COLO668 (cell line): ENCODE data around the gene ODAPH.
"Not testable (repeated sequence)": the region's sequence is repeated elsewhere in the genome, so short reads cannot be mapped to it uniquely, and the experiment has no call there.

Experiments
- DNase-seq: peaks from one replicate; lab custom pipeline; 2025; ENCODE audit not compliant: unreplicated experiment; lab: John Stamatoyannopoulos, UW

The ODAPH gene

GRCh38 chr4:75555294-75556164 lies at the start of gene ODAPH:
TSS of gene ODAPH (plus strand) at chr4:75556066. CDS start at chr4:75556083, 17 bp downstream.
- DNase-seq, result no peak

- DNase-seq, result not testable (repeated sequence)
Measured at GRCh38 chr4:75509592-75509991, 46.3 kb upstream of the ODAPH start.

GRCh38 chr4:75511841-75512240 lies 44.0 kb upstream of the ODAPH start:
- no peak for DNase-seq

GRCh38 chr4:75512386-75513211 lies 43.3 kb upstream of the ODAPH start:
- DNase-seq, result no peak

- no peak for DNase-seq
Measured at GRCh38 chr4:75513526-75514130, 42.2 kb upstream of the ODAPH start.

GRCh38 chr4:75514131-75514948 lies 41.5 kb upstream of the ODAPH start, which contains the start of the genes RCHY1 and THAP6:
TSS of gene RCHY1 (minus strand) at chr4:75514403. CDS start at chr4:75514286, 117 bp downstream.
TSS of gene THAP6 (plus strand) at chr4:75514473. CDS start at chr4:75515453, 980 bp downstream.
- peak; percentile 97 for DNase-seq

GRCh38 chr4:75514949-75515612 lies 40.8 kb upstream of the ODAPH start:
- peak; percentile 14 for DNase-seq

- no peak for DNase-seq
Measured at GRCh38 chr4:75516144-75516543, 39.7 kb upstream of the ODAPH start.

GRCh38 chr4:75519452-75519851 lies 36.4 kb upstream of the ODAPH start:
- DNase-seq, result not testable (repeated sequence)

- DNase-seq, result no peak
Measured at GRCh38 chr4:75525086-75525485, 30.8 kb upstream of the ODAPH start.

GRCh38 chr4:75525910-75526309 lies 30.0 kb upstream of the ODAPH start:
- DNase-seq, result no peak

- DNase-seq, result no peak
Measured at GRCh38 chr4:75527482-75527881, 28.4 kb upstream of the ODAPH start.

GRCh38 chr4:75530556-75531322 lies 25.1 kb upstream of the ODAPH start:
- no peak for DNase-seq

GRCh38 chr4:75531536-75532143 lies 24.2 kb upstream of the ODAPH start:
- not testable (repeated sequence) for DNase-seq

- not testable (repeated sequence) for DNase-seq
Measured at GRCh38 chr4:75533339-75533887, 22.5 kb upstream of the ODAPH start.

- not testable (repeated sequence) for DNase-seq
Measured at GRCh38 chr4:75533926-75534325, 21.9 kb upstream of the ODAPH start.

- not testable (repeated sequence) for DNase-seq
Measured at GRCh38 chr4:75537308-75537707, 18.6 kb upstream of the ODAPH start.

- no peak for DNase-seq
Measured at GRCh38 chr4:75542824-75543223, 13.0 kb upstream of the ODAPH start.
